Cardiac fibroblast (primary cell): ENCODE measurements around the gene MGST3.
"Not testable (repeated sequence)": the region's sequence is repeated elsewhere in the genome, so short reads cannot be mapped to it uniquely, and the experiment has no call there.

Experiments used
- DNase-seq, 2 donors: peaks; one replicate each; pipeline versions ENCODE4 v3.0.0 to v3.0.0-alpha.2; 2010; ENCODE audit warnings: low read depth in 2 of 2
- H3K4me3 ChIP-seq, 2 donors: replicated peaks in 1 of 2; 1 replicate in 1 of 2; 2 replicates in 1 of 2; pipeline ENCODE4 v1.5.1; 2011; ENCODE audit warnings: low read depth in 2 of 2, low read length in 2 of 2, mild to moderate bottlenecking in 2 of 2, moderate library complexity in 1 of 2
- CTCF ChIP-seq: IDR thresholded peaks from one replicate; pipeline ENCODE4 v1.5.1; 2011; ENCODE audit warnings: low read depth, mild to moderate bottlenecking, low read length, inconsistent platforms

The MGST3 gene

GRCh38 chr1:165597883-165598675 lies 33.0 kb upstream of the MGST3 start:
- no peak for TF ChIP-seq CTCF
- DNase-seq: peak; percentile 97
- H3K4me3 ChIP-seq: peak overlapping the region; percentile 58 to 69

GRCh38 chr1:165598676-165599059 lies 32.4 kb upstream of the MGST3 start:
- DNase-seq: no peak
- H3K4me3 ChIP-seq: peak overlapping the region; percentile 58 to 69
- TF ChIP-seq CTCF: no peak

- TF ChIP-seq CTCF: no peak
- DNase-seq: no peak
- H3K4me3 ChIP-seq: no peak overlapping the region
Observed at GRCh38 chr1:165600793-165601192, 30.2 kb upstream of the MGST3 start.

GRCh38 chr1:165603810-165604209 lies 27.2 kb upstream of the MGST3 start:
- no peak overlapping the region for H3K4me3 ChIP-seq
- no peak for DNase-seq
- no peak for TF ChIP-seq CTCF

GRCh38 chr1:165605246-165605645 lies 25.8 kb upstream of the MGST3 start:
- DNase-seq: no peak
- no peak for TF ChIP-seq CTCF
- H3K4me3 ChIP-seq: no peak overlapping the region

- H3K4me3 ChIP-seq: not testable (repeated sequence)
- DNase-seq: peak in 1 of 2 donors; percentile 7
Observed at GRCh38 chr1:165606676-165607075, 24.4 kb upstream of the MGST3 start.

GRCh38 chr1:165610866-165611265 lies 20.2 kb upstream of the MGST3 start:
- no peak for DNase-seq
- H3K4me3 ChIP-seq: no peak overlapping the region
- no peak for TF ChIP-seq CTCF
